Muscle of back (tissue), 11 donors: ENCODE results near the gene TGM5. TPM values are rescaled to one million over a fixed set of nuclear protein-coding genes. Genes with fewer than 3 reads are reported as not detected.
A peak's percentile ranks its signal among the peaks of the same experiment; 100 is the strongest.
"Not testable (repeated sequence)": the region's sequence is repeated elsewhere in the genome, so short reads cannot be mapped to it uniquely, and the experiment has no call there.

ENCODE experiments used
- DNase-seq, 3 donors: peaks; one replicate each; pipeline versions ENCODE4 v3.0.0 to v3.0.0-alpha.2; 2013
- polyA plus RNA-seq, 10 donors: library from polyadenylated mRNA; unstranded; fragments of 120-200 nt; gene quantifications; one replicate each; pipeline ENCODE4 v1.2.1, GENCODE V29; 2013; ENCODE audit not compliant: insufficient read length in 10 of 10

Gene TGM5
- polyA plus RNA-seq, 10 donors: 0.04 to 0.50 (median 0.25) TPM; not detected in 2

DNA sequence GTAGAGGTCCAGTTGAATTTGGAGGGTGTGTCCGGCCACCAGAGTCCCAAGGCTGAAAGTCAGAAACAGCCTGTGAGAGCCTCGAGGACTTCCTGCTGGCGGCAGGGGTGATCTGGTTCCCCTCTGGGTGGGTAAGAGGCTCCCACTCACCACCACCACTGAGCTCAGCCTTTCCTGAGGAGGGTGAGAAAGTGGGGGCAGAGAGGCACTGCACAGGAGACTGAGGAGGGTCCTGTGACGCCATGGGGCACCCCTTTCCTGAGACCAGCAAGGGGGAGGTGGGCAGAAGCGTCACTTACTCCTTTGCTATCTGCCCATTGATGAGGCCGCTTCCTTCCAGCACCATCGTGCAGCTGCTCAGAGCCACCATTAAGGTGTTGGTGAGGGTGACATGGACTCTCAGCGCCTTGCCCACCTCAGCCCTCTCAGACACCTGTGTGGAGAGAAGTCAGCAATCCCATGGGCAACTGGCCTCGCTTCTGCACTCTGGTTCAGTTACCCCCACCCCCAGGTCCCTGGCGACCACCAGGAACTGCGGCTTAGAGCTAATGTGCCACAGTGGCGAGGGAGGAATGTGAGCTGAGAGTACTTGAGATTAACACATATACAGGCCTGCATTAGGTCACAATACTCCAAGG is 10.0 kb upstream of the TGM5 start:
- no peak for DNase-seq

DNA sequence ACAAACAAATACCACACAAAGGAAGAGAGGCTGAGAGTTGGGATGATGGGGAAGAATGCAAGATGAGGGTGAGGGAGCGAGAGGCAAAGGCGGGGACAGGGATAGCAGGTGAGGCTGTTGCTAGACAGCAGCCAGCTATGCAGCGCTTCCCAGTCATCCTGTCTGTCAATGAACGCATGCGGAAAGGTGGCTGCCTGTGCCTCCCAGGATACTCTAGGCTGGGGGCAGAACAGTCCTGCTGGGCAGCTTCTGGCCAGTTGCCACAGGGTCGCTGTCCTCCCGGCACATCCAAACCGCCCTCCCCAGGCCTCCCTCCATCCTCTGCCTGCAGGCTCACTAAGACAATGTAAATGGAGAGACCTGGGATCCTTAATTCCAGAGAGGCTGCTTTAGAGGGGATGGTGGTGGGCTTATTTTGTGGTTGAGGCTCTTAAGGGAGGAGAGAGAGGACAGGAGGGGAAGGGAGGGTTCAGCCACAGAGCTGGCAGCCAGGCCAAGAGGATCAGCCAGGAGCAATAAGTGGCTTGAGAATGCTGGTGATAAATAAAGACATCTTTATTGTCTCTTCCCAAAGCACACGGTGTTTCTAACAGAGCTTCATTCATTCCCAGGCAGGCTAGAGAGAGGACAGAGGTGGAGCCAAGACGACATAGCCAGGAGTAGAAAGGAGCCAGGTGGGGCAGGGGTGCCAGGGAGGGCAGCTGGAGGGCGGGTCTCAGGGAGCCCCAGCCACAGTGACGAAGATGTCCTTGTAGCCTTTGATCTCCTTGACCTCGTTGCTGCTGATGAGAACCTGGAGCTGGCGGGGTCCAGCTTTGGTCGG is 9.2 kb upstream of the TGM5 start:
- DNase-seq: no peak

DNA sequence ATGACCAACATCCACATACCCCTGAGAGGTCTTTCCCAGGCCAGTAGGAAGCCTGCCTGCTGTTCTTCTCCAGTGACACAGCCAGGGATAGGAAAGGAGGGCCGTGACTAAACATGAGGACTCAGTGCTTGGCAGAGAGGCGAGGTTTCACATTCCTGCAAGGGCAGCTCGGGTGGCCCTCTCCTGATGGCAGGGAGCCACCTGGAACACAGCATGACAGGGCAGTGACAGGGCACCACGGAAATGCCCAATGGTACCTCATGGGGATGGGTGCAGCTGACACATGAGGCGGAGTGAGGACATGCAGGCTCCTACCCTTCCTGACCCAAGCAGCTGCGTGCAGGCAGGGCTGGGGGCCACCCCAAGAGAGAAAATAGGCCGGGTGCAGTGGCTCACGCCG is 7.4 kb upstream of the TGM5 start:
- peak; percentile 23 to 50 (median 49) for DNase-seq

DNA sequence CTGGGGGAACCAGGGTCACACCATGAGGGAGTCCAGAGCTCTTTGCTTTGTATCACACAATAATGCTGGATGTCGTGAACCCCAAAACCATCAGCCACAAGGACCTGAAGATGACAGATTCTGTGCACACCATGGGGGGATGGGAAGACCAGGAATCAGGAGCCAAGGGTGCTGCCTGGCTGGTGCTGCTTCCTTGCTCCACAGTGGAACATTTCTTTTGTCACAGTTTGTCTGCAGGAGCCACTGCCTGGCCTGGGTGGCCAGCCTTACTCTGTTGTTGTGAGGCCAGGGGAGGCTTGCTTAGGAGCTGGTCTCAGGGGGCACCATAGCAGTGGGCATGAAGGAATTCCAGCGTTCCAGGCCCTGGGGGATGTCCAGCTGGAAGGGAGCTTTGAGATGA is 6.5 kb upstream of the TGM5 start:
- DNase-seq: no peak

DNA sequence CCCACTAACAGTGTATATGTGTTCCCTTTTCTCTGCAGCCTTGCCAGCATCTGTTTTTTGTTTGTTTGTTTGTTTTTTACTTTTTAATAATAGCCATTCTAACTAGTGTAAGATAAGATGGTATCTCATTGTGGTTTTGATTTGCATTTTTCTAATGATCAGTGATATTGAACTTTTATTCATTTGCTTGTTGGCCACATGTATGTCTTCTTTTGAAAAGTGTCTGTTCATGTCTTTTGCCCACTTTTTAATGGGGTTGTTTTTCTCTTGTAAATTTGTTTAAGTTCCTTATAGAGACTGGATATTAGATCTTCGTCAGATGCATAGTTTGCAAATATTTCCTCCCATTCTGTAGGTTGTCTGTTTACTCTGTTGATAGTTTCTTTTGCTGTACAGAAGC is 5.2 kb upstream of the TGM5 start:
- not testable (repeated sequence) for DNase-seq

DNA sequence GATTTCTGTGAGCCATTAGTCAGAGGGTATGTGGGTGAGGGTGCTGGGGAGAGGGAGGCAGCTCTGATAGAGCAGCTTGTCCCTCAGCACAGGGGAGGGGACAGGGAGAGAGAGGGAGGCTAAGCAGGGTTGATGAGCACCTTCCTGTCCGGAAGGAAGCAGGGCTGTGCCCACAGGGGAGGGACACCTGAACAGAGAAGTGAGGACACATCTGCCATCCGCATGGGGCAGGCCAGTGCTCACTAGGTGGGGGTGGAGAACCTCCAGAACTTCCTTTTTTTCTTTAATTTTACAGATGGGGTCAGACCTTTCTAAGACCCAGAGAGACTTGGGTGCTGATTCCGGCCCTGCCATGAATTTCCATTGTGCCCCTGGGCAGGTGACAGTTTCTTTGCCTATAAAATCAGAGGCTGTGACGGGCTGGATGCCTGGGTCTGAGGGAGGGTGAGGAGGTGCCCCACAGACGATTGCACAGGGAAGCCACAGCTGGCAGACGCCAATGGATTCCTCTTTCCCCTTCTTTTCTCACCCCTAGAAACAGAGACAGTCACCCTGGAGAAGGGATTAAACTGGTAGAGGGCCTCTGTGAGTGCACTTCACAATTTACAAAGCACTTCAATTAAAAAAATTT is 4.1 kb upstream of the TGM5 start:
- DNase-seq: no peak

DNA sequence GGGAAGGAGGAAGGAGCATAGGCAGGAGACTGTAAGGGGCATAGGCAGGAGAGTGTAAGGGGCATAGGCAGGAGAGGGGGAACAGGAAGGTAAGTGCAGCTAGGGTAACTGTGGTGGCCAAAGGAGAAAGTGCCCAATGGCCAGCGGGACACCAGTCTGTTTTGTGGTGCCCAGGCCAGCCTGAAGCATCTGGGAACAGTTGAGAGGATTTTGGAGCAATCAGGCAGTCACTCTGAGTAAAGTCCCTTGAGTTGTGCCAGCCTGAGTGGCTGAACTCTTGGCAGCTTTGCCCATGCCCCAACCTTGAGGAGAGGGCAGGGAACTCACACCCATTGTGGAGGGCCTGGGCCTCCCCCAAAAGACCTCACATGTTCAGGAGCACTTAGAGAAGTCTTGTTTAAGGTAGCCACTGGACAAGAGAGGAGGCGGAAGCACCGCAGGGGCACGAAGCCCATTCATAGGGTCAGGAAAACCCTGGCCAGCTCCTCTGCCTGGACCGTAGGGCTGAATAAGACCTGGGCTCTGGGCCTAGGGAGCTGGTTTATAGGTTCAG is 3.5 kb upstream of the TGM5 start:
- DNase-seq: no peak

DNA sequence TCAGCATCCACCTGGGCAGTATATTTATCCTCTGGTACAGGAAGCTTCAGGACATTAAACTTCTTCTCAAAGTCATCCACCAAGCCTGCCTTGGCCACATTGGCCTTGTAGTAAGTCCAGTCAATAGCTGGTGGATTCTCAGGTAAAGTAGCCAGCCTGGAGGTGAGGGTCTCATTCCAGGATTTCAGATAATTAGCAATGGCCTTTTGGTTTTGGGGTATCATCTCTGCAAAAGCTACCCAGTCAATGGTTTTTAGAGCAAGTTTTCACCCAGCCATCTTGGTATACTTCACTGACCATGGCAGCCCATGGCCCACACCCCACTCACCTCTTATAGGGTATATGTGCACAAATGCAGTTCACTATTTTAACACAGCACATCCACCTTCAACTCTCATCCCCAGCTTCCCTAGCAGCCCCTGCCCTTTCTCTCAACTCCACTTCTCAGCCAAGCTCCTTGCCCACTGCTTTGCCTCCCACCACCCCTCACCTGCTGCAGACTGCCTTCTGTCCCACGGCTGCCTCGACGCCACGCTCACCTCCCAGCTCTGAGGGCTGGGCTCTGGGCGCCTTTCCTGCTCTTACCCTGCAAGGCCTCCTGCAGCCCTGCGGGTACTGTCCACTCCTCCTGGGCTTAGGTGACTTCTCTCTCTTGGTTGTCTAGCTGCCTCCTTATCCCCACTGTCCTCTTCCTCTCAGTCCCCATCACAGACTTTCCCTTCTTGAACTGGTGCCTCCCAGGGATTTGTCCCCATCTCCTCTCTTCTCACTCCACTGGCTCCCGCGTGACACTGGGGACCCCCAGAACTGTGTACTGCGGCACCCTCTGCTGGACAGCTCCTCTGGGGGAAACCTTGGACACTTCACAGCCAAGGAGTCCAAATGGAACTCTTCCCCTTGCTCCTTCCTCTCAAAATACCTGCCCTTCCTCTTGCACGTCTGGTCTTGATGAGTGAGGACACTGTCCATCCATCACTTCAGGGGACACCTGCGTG is 1.7 kb upstream of the TGM5 start:
- DNase-seq: peak in 1 of 3 donors; percentile 25

DNA sequence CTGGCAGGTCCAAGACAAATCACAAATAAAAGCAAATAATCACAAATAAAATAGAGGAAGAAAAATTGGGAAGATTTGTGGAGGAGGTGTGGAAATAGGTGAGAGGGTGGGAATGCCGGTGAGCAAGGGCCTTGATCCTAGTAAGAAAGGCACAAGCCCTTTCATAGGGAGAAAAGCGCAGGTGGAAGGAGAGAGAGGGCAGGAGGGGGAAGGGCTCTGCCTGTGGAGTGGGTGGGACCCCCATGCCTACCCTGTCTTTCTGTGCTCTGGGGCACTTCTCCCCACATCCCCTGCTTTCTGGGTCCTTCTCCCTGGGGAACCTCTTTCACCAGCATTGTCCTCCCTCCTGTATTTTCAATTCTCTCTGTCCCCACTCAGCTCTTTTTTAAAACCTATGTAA is 711 bp upstream of the TGM5 start:
- DNase-seq: no peak

DNA sequence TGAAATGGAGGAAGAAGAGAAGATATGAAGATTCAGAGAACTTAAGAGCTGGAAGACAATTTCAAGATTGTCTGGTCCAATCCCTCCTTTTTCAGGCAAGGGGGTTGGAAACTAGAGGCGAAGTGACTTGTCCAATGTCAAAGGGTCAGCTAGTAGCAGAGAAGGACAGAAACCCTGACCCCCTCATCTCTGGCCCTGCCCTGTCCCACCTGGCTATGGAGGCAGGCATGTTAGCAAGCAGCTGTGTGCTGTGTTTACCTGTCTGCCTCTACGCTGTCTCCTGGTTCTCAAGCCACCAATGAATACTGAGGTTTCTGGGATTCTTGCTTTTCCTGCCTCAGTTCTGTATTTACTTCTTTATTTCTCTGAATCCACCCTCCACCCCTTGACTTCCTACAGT is 342 bp downstream of the TGM5 start:
- DNase-seq: no peak

DNA sequence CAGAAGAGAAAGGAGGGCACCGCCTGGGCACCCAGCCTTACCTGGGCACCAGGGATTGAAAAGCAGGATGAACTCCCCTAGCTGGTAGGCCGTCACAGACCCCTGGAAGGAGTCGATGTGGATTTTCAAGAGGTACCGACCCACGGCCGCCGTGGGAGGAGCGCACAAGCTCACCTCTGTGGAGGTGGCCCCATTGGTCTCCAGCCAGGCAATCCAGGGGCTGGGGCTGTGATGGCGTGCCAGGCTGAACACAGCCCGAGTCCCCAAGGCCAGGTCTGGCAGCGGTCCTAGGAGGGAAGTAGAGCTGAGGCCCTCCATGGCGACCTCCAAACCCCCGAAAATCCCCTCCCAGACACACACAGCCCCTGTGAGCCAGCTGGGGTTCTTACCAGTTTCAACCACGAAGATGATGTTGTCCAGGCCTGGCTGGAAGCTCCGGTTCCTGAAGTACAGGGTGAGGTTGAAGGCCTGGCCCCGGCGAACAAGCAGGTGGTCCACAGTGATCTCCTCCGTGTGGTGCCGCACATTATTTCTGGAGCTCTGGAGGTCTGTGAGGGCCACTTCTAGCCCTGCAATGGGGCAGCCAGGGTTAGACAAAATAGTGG is 6.6 kb downstream of the TGM5 start:
- no peak for DNase-seq

DNA sequence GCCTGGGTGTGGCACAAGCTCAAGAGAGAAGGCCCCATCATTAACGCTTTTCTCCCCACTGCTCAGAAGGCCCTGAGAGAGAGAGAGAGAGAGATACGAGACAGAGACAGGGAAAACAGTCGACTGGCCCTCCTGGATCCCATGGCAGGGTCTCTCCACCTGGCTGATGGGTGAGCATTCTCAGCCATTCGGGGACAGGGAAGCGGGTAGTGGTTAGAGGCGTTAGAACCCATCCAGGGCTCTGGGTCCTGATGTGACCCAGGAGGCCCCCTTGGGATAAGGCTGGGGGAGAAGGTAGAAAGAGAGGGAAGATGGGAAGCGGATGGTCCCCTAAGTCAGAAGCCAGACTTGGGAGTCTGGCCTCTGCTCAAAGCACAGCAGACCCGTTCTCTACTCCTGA is 7.9 kb downstream of the TGM5 start:
- no peak for DNase-seq

DNA sequence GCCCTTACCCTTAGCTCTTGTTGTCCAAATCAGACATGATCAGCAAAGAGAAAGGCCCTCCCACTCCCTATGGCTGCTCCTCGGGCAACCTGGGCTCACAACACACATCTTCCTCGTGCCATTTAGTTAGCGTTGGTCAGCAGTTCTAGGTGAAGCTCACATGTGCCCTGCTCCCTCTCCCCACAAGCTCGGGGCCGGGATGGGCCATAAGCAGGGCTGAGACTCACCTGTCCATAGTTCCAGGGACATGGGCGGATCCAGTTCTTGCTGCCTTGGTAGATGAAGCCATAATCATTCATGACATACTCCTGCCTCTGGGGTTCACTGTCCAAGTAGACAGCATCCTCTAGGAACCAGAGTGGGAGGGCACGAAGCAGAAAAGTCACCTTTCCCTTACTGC is 10.4 kb downstream of the TGM5 start:
- DNase-seq: no peak

DNA sequence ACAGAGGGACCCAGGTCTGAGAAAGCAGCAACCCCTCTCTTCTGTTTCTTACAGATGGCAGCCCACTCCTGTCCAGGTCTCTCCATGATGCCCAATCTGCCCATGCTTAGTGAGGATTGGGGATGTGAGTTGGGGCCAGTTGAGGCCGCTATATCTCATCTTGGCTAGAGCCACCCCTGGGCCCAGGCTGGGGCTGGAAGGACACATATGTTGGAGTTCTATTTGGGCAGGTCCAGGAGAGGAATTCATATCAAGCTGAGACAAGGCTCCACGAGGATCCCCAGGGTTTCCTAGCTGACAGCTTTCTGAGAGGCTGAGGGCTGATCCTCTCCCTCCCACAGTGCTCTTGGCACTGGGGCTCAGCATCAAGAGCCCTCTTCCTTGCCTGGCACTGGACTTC is 11.4 kb downstream of the TGM5 start:
- DNase-seq: no peak

DNA sequence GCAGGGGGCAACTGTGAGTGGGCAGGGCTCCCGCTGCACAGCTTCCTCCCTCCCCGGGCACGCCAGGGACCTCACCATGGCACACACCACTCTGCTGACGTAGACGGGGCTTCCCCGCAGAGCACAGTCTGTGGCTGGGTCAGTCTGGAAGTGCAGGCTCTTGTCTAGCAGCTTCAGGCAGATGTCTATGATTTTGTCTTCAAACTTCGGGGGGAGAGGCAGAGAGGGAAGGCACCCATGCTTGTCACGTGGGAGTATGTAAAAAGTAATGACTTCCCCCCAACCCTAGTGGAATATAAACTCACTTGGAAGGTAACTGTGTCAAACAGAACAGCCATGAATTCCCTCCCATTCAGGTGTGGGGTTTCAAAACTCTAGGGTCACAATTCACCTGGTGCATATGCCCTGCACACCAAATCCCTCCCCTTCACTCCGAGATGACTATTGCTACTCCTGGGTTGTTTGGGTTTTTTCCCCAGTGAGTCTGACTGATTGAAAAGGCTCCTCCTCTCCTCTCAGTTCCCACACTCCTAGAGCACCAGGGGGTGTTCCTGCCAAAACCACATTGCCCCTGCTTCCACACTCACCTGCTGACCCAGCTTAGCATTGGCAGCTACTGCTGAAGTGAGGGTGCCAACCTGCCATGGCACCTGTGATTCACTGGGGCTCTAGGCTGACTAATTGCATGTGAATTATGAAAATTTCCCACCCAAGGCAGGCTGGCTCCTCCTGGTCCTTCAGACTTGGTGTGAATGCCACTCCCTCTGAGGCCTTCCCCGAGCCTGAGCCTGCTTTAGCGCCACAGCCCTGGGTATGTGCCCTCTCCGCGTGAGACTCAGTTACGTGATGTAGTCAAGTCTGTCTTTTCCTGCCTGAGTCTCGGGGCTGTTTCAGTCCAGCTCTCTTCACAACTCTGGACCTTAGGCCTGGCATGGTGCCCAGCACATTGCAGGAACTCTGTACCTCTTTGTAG is 13.0 kb downstream of the TGM5 start:
- peak in 1 of 3 donors; percentile 21 for DNase-seq

DNA sequence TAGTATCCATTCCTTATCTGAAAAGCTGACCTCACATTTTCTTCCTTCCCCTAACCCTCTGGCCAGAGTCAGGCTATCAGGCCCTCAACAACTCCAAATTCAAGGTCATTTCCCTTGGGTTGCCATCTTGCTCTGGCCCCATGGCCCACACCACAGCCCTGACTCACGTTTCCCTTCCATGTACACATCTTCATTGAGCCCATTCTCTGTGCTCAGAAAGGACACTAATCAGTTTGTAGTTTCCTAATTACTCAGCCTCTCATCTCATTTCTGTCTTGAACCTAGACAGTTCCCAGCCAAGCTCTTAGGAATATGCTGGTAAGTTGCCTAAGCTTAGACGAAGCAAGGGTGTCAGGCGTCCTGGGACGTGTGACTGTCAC is 14.9 kb downstream of the TGM5 start:
- DNase-seq: no peak

DNA sequence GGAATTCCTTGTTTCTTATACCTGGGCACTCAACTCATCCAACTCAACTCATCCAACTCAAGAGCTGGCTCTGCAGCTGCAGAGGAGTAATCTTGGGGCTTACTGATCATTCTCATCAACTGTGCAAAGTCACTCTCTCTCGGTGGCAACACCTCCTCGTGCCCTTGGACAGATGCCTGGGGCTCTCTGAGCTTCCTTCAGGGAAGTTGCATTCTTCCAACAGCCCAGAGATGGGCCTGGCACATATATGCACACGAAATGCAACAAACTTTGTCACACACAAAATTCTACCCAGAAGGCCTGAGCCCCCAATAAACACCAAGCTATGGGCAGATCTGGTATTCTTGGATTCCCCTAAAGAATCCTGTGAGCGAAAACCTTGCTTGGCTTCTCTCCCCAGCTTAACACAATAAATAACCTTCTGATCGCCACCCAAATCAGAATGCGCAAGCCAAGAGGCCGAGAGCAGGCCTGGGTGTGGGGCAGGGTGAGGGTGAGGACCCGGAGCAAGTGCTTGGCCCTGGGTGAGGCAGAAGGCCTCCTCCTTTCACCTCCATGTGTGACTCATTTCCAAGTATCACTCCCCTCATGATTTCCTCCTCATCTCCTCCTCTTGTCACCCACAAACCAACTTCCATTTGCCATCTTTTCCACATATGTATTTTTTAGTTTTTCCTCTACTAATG is 15.4 kb downstream of the TGM5 start:
- DNase-seq: no peak

DNA sequence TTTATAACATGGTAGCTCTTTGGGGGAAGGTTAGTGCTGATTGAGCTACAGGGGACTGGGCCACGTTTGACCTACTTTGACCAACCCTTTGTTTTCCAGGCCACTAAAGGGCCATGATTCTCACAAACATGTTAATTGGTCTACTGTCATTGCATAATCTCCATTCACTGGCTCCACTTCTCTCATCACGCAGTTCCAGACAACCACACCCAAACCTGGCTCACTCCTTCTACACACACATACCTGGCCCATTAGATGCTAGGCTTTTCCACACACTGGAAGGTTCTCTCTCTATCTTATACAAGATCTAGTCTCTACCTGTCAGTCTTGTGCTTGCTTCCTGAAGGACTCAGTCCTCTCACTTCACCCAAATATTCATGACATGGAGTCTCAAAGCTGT is 15.9 kb downstream of the TGM5 start:
- no peak for DNase-seq

DNA sequence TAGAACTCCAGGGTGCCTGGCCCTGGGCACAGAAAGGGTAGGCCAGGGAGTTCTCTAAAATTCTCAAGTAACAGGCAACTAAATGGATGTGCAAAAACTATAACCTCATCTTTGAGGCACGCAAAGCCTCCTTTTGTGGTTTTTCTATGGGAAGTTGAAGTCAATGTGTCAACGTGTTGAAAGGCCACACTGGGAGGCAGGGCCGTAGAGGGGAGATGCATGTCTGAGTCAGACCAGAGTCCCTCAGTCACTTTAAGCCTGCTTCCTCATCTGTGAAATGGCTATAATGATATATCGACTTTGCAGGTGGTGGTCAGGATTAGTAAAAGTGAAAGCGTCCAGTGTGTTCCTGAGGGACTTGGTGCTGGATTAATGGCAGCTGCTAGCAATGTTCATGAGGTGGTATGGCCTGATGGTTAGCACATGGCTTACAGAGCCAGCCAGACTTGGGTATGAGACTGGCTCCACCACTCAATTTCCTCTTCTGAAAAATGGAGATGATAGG is 17.0 kb downstream of the TGM5 start:
- DNase-seq: peak in 1 of 3 donors; percentile 69
